ENCODE measurements around the gene NECTIN3.

NECTIN3 gene

GRCh38 chr3:111081008-111081545 is 9.5 kb downstream of the NECTIN3 start:
- DNase-seq (ENCODE audit: low read depth in 2 of 2, low spot score in 1 of 2): no peak

GRCh38 chr3:111084911-111085310 is 13.3 kb downstream of the NECTIN3 start:
- DNase-seq (ENCODE audit: low read depth in 2 of 2, low spot score in 1 of 2): no peak

- DNase-seq (ENCODE audit: low read depth in 2 of 2, low spot score in 1 of 2): no peak
Measured at GRCh38 chr3:111087924-111088469, 16.4 kb downstream of the NECTIN3 start.

- DNase-seq (ENCODE audit: low read depth in 2 of 2, low spot score in 1 of 2): no peak
Measured at GRCh38 chr3:111096487-111097209, 25.0 kb downstream of the NECTIN3 start.

GRCh38 chr3:111103807-111104206 is 32.2 kb downstream of the NECTIN3 start:
- no peak for DNase-seq (ENCODE audit: low read depth in 2 of 2, low spot score in 1 of 2)

GRCh38 chr3:111106993-111107661 is 35.5 kb downstream of the NECTIN3 start:
- DNase-seq (ENCODE audit: low read depth in 2 of 2, low spot score in 1 of 2): no peak

- DNase-seq (ENCODE audit: low read depth in 2 of 2, low spot score in 1 of 2): no peak
Measured at GRCh38 chr3:111107662-111108035, 36.0 kb downstream of the NECTIN3 start.

- no peak for DNase-seq (ENCODE audit: low read depth in 2 of 2, low spot score in 1 of 2)
Measured at GRCh38 chr3:111112913-111113312, 41.3 kb downstream of the NECTIN3 start.

- DNase-seq (ENCODE audit: low read depth in 2 of 2, low spot score in 1 of 2): no peak
Measured at GRCh38 chr3:111128884-111129283, 57.3 kb downstream of the NECTIN3 start.

GRCh38 chr3:111130827-111131226 is 59.2 kb downstream of the NECTIN3 start:
- DNase-seq (ENCODE audit: low read depth in 2 of 2, low spot score in 1 of 2): no peak

GRCh38 chr3:111134302-111134701 is 62.7 kb downstream of the NECTIN3 start:
- no peak for DNase-seq (ENCODE audit: low read depth in 2 of 2, low spot score in 1 of 2)

GRCh38 chr3:111151438-111151837 is 79.8 kb downstream of the NECTIN3 start:
- no peak for DNase-seq (ENCODE audit: low read depth in 2 of 2, low spot score in 1 of 2)

- no peak for DNase-seq (ENCODE audit: low read depth in 2 of 2, low spot score in 1 of 2)
Measured at GRCh38 chr3:111152496-111152895, 80.9 kb downstream of the NECTIN3 start.

GRCh38 chr3:111156517-111156916 is 84.9 kb downstream of the NECTIN3 start:
- DNase-seq (ENCODE audit: low read depth in 2 of 2, low spot score in 1 of 2): no peak

GRCh38 chr3:111159391-111159790 is 87.8 kb downstream of the NECTIN3 start:
- no peak for DNase-seq (ENCODE audit: low read depth in 2 of 2, low spot score in 1 of 2)

- no peak for DNase-seq (ENCODE audit: low read depth in 2 of 2, low spot score in 1 of 2)
Measured at GRCh38 chr3:111164621-111165020, 93.0 kb downstream of the NECTIN3 start.

GRCh38 chr3:111165411-111165810 is 93.8 kb downstream of the NECTIN3 start:
- DNase-seq (ENCODE audit: low read depth in 2 of 2, low spot score in 1 of 2): no peak

GRCh38 chr3:111173328-111173900 is 101.8 kb downstream of the NECTIN3 start:
- DNase-seq (ENCODE audit: low read depth in 2 of 2, low spot score in 1 of 2): no peak

- no peak for DNase-seq (ENCODE audit: low read depth in 2 of 2, low spot score in 1 of 2)
Measured at GRCh38 chr3:111173906-111174305, 102.3 kb downstream of the NECTIN3 start.

GRCh38 chr3:111190518-111190917 is 118.9 kb downstream of the NECTIN3 start:
- no peak for DNase-seq (ENCODE audit: low read depth in 2 of 2, low spot score in 1 of 2)

- DNase-seq (ENCODE audit: low read depth in 2 of 2, low spot score in 1 of 2): no peak
Measured at GRCh38 chr3:111193472-111193871, 121.9 kb downstream of the NECTIN3 start.

GRCh38 chr3:111194048-111194447 is 122.4 kb downstream of the NECTIN3 start:
- DNase-seq (ENCODE audit: low read depth in 2 of 2, low spot score in 1 of 2): no peak
